ENCODE data around the gene BTBD2.

The BTBD2 gene

GRCh38 chr19:1936916-1937610, 78.5 kb downstream of the BTBD2 start:
- DNase-seq: no peak

- no peak for DNase-seq
Measured at GRCh38 chr19:1936430-1936829, 79.1 kb downstream of the BTBD2 start.

- DNase-seq: no peak
Measured at GRCh38 chr19:1935484-1936208, 79.9 kb downstream of the BTBD2 start.
